GM21723 (cell line): ENCODE results near the gene HAPLN2.
"Not testable (repeated sequence)": the region's sequence is repeated elsewhere in the genome, so short reads cannot be mapped to it uniquely, and the experiment has no call there.

Experiments
- ATAC-seq: cut with Tn5 transposase; IDR thresholded peaks from one replicate; pipeline ENCODE4 v1.9.1; 2021; ENCODE audit warnings: mild to moderate bottlenecking, moderate library complexity; ENCODE audit not compliant: unreplicated experiment

Gene HAPLN2

DNA sequence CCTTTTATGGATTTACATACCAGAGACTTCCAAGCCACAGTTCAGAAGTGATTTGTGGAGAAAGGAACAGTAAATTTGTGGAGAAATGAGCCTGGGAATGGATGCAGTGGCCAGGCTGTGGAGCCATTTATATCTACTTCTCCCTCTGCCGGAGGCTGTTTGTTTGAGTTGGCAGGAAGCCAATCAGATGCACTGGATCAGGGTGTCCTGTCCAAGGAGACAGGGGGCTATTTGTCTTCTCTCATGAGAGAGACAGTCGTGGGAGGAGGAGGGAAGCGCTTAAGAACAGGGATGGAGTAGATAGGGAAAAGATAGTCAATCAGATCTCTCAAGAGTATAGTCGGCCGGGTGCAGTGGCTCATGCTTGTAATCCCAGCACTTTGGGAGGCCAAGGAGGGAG is 2.8 kb upstream of the HAPLN2 start:
- no peak for ATAC-seq

DNA sequence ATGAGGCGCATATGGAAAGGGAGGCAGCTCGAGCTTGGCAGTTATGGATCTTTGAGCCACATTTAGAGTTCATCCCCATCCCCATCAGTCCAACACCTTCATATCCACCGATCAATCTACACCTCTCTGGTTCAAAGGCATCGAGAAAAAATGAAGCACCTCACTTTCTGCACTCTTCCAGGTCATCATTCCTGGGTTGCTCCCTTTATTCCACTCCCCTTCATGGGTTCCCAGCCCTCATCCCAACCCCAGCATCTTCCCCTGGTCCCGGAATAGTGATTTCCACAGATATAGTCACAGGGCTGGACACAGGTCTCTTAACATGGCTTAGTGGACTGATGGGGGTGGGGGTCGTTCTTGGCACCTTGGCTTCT is 354 bp downstream of the HAPLN2 start:
- no peak for ATAC-seq

DNA sequence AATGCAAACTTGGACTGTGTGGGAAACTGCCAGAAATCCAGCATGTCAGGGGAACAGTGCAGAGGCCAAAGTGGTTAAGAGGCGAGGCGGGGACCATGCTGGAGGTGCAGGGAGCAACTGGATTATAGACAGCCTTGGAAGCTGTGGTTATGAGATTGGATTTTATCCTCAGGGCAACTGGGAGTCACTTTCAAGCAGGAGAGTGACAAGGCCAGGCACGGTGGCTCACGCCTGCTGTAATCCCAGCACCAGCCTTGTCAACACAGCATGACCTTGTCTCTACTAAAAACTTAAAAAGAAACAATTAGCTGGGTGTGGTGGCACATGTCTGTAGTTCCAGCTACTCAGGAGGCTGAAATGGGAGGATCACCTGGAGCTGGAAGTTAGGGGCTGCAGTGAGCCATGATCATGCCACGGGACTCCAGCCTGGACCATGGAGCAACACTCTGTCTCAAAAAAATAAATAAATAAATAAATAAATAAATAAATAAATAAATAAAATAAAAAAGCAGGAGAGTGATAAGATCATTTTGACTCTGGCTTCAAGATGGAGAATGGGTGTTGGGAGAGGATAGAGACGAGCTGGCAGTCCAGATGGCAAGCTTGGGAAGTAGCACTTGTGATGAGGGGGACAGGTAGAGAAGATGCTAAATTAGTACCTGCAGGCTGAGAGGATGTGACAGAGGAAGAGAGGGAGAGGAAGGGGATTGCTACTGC is 3.5 kb downstream of the HAPLN2 start:
- no peak for ATAC-seq

DNA sequence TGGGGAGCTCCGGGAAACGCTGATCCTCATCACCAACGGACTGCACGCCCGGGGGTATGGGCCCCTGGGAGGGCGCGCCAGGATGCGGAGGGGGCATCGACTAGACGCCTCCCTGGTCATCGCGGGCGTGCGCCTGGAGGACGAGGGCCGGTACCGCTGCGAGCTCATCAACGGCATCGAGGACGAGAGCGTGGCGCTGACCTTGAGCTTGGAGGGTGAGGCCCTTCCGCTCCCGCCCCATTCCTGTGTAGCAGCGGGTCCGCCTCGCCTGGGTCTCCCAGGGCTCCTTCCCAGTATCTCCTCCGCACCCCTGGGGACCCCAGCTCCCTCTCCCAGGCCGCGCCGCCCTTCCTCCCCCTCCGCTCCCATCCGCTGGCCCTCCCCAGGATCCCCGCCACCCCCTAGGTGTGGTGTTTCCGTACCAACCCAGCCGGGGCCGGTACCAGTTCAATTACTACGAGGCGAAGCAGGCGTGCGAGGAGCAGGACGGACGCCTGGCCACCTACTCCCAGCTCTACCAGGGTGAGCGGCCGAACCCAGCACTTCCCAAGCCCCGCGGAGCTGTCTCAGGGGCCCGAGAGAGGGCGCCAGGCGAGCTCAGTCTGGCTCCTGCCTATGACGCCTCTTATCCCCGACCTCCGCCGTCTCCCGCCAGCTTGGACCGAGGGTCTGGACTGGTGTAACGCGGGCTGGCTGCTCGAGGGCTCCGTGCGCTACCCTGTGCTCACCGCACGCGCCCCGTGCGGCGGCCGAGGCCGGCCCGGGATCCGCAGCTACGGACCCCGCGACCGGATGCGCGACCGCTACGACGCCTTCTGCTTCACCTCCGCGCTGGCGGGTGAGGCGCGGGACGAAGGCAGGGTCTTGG is 5.0 kb downstream of the HAPLN2 start:
- no peak for ATAC-seq

DNA sequence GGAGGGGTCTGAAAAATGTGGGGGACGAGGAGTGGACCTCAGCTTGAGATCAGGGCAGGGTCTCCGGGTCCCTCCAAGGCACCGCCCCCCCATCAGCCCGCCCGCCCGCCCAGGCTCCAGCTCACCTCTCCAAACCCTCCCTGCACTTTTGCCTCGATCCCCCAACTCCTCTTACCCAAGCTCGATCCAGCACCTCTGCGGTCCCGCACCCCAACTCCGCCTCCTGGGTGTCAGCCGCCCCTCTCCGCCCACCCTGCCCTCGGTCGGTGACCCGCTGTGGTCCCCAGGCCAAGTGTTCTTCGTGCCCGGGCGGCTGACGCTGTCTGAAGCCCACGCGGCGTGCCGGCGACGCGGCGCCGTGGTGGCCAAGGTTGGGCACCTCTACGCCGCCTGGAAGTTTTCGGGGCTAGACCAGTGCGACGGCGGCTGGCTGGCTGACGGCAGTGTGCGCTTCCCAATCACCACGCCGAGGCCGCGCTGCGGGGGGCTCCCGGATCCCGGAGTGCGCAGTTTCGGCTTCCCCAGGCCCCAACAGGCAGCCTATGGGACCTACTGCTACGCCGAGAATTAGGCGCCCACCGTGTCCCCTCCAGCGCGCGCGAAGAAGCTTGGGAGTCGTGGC is 5.7 kb downstream of the HAPLN2 start:
- ATAC-seq: no peak

DNA sequence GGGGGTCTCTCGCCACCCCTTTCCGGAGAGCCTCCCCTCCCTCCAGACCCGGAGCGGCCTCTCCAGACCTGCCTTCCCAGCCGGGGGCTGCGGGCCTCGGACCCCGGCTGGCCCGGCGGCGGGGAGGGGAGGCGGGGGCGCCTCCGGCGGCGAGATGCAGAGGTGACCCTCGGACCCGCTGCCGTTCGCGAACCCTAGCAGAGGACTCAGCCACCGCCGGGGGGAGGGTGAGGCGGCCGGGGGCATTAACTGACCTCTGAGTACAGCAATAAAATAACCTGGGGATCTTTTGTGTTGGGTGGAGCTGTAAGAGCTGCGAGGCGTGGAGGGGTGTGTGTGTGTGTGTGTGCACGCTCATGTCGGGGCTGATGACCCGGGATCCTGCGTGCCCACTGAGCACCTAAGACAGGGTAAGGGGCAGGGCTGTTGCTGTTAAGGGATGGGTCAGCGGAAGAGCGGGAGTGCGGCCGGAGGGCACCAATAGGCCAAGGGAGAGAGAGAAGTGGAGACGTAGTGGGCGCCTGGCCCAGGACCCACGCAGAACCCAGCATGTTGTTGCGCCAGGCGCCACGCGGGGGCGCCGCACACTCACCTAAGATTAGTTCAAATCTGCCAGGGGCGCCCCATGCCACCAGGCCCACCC is 6.3 kb downstream of the HAPLN2 start:
- no peak for ATAC-seq

DNA sequence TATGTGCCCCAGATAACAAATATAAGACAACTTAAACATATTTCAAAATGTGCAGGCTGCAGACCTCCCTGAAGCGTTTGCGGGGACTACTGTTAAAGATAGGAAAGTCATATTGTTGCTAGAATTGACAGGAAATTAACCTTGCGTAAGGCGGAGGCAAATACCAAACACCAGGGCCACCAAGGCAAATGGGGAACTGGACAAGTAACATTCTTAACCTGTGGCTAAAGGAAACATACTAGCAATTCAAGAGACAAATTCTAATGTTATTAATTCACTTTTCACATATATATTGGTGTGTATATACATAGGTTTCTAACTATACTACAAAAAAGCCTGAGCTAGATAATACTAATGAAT is 6.8 kb downstream of the HAPLN2 start:
- no peak for ATAC-seq

DNA sequence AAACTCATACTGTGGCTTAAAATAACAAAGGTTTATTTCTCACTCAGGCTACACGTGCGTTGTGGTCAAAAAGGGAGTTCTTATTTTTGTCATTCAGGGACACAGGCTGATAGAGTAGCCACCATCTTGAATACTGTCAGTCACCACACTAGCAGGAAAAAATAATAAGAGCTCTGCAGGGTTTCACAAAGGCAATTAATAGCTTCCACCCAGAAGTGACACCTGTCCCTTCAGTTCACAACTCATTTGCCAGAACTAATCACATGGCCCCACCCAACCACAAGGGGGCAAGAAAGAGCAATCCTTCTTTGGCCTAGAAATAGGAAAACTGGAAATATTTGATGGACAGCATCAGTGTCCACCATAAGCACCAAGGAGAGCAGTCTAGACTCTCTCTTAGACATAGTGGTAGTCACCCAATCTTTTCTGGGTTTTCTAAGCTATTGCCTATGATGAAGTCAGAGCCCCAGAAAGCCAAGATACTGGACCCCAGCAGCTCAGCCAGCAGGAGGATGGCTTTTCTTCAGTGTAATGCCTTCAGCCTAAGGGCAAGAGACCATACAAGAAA is 8.2 kb downstream of the HAPLN2 start:
- ATAC-seq: no peak

DNA sequence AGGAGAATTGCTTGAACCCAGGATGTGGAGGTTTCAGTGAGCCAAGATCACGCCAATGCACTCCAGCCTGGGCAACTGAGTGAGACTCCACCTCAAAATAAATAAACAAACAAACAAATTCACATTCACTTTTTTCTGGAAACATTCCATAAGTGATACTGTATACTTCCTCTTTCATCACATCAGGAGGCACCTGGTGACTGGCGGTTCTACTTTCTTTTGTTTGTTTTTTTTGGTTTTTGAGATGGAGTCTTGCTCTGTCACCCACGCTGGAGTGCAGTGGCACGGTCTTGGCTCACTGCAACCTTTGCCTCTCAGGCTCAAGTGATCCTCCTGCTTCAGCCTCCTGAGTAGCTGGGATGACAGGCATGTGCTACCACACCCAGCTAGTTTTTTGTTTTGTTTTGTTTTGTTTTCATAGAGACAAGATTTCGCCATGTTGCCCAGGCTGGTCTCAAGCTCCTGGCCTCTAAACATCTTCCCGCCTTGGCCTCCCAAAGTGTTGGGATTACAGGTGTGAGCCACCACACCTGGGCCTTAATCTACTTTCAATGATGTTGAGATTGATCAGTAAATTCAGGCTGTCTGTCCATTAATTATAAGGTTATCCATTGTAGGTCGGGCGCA is 10.7 kb downstream of the HAPLN2 start:
- ATAC-seq: no peak

DNA sequence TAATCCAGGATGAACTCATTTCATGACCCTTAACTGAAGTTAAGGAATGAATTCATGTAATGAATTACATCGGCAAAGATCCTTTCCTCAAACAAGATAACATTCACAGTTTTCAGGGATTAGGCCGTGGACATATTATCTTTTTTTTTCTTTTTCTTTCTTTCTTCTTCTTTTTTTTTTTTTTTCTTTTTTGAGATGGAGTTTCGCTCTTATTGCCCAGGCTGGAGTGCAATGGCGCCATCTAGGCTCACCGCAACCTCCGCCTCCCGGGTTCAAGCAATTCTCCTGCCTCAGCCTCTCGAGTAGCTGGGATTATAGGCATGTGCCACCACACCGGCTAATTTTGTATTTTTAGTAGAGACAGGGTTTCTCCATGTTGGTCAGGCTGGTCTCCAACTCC is 11.9 kb downstream of the HAPLN2 start:
- ATAC-seq: not testable (repeated sequence)

DNA sequence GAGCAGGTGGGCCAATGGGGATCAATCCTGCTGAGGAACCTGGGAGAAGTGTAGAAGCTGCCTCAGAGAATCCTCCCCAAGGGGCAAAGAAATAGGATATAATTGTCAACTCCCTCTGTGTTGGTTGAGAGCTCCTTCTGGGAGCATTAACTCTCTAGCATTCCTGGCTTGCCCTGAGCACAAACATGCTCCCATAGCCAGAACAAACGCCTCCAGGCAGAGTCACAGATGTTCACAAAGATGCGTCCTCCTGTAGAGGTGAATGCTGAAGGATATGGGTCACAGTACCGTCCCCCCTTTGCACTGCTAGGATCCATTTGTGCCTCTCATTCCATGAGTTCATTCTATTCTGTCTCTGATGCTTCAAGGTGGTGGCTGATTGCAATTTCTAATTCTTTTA is 13.1 kb downstream of the HAPLN2 start:
- ATAC-seq: no peak

DNA sequence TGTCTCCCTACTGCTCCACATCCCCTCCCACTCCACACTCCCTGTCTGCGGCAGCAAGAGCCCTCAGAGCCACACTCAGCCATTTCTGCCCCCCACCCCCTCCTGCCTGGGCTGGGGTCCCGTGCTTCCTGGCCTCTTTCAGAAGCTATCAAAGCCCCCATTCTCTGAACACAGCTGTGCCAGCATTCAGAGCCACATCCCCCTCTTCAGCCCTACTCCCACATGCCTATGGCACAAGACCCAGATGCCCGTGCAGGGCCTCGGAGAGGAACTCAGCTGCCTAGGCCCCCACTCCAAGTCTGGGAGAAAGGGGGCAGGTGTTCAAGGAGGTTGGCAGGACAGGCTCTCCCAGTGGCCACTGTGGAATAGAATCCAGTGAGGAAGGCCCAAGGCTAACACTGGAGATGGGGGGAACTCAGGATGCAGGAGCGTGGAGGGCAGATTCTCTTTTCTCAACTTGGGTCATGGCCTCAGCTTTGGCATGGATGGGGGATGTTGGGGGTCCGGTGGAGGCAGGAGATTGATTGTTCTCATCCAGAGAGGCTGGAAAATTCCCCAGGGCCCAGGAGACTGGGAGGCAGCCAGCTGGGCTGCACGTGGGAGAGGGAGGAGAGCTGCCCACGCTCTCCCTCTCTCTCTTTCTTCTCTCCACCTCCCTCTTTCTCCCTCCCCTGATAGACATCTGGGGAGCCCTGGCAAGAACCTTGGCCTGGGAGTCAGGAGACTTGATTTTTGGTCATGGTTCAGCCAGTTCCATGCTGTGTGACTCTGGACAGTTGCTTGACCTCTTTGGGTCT is 19.2 kb downstream of the HAPLN2 start:
- ATAC-seq: no peak

DNA sequence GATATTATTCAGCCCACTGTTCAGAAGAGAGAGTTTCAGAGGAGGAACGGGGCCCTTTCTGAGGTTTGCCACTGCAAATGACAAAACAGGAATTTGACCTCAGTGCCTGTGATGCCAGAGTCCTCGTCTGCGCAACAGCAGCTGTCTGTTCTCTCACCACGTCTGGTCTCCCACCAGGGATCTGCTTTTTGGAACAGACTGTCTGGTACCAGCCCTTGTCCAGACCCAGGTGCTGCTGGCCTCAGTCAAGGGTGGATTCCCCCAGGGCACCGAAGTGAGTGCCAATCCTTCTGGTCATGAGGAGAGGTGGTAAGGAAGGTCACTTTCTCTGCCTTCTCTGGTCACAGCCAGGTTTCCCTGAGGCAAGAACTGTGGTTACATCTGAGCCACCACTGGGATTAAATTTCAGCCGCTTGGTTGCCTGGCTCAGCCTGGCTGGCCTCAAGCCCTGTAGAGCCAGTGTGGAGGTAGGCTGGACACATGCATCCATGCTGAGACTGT is 20.4 kb downstream of the HAPLN2 start:
- no peak for ATAC-seq

DNA sequence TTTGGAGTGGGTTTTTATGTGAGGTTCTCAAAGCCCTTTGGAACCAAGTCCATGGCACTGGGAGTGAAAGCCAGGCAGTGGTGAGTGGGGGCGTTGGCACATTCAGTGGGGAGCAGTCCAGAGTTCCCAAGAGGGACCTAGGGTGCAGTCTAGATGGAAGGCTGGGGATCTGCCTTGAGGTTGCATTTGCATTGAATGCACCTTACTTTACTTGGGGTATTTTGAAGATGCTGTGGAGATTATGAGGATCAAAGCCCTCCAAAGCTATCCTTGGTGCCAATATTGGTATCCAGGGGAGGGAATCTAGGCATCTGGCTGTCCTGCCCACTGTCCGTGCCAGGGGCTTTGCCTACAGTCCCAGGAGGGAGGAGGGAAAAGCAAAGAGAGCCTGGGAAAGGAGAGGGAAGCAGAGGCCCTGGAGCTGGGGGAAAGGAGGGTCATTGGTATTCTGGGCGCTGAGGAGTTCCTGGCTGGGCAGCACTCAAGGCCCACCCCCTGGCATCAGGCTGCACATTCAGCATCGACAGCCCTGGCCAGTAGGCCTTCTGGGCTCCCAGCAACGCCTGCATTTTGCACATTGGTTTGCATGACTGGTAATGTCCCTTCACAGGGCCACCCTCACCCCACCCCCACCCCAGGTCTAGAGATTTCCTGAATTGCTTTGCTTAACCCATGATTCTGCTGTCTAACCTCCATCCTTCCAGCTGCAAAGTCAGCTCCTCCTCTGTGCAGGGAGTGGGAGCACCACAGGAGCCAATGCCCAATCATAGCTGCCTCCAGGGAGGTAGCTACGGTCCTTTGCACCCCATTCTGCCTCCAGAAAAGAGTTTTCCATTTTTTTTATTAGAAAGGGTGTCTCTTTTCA is 21.9 kb downstream of the HAPLN2 start:
- ATAC-seq: no peak

DNA sequence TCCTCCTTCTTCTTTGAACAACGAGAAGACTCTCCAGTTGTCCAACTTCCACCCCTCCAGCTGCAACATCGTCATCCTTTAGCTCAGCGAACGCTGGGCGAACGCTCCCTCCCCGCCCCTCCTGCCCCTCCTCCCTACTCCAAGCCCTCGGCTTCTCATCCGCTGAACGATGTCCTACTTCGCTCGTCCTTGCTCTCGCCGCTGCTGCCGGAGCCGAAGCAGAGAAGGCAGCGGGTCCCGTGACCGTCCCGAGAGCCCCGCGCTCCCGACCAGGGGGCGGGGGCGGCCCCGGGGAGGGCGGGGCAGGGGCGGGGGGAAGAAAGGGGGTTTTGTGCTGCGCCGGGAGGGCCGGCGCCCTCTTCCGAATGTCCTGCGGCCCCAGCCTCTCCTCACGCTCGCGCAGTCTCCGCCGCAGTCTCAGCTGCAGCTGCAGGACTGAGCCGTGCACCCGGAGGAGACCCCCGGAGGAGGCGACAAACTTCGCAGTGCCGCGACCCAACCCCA is 22.6 kb downstream of the HAPLN2 start, which contains the start of gene BCAN:
Gene BCAN (plus strand): TSS at position 357 of the 504 bp plus-strand sequence. CDS start 3,938 bp downstream, outside the sequence.
- no peak for ATAC-seq

DNA sequence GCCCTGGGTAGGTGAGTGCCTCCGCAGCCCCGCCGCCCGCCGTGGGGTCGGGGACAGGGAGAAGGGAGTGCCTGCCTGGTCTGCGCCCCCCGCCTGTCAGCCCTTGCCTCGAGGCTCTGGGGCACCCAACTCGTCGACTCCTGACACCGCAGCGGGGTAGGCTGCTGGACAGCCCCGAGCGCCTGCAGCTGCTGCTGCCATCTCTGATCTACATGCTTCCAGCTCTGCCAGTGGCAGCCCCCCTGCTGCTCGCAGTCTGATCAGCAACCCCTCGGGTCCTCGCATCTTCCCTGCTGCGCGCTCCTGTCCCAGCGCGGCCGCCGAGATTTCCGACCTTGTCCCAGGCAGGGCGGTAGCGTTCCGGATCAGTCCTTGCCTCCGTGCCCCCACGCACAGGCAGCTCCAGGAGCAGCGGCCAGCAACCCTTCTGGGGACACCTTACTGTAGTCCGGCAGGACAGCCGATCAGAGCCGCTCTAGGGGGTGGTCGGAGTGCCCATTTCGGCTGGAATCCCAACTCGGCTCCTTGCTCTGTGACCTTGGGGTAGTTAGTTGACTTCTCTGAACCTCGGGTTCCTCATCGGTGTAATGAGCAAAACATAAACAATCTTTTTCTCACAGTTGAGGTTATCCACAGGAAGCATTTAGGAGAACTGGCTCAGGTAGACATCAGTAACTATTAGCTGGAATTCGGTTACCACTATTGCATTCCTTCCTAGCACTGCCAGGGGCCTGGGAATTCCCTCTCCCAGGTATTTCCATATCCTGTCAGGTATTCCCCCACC is 23.2 kb downstream of the HAPLN2 start:
- no peak for ATAC-seq

DNA sequence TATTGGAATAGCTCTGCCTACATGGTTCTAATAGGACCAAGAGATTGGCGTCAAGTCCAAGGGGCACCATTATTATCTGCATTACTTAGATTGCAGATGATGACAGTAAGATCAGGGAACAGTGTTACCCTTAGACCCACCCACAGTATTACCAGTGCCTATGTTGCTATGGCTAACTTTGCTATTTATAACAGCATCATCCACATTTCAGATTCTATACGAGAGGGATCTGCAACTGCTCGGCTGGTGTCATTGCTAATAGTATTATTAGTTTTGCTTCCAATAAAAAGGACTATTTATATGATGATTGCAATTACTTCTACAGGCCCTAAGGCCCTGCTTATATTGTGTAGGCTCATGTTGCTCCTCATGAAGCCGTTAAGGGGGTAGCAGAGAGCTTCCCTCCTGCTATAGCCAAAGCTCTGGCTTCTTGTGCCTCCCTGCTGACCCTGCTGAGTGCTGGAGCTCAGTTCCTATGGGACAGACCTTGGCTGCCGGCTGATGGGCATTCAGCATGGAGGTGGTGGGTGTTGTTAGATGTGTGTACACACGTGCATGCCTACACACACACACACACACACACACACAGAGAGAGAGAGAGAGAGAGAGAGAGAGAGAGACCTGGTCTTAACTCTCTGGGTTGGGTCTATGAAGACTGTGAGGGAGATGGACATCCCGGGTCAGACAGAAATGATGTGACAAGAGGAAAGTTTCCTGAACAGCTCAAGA is 24.0 kb downstream of the HAPLN2 start:
- no peak for ATAC-seq
